HepG2 (cell line): ENCODE data around the gene ARHGAP9. TPM values are rescaled to one million over a fixed set of nuclear protein-coding genes. Genes with fewer than 3 reads are reported as not detected.

Source experiments
- ATAC-seq: fragments of 200-7000 bp; cut with Tn5 transposase; 3 replicates; pipeline ENCODE4 v1.9.1; 2020; ENCODE audit warnings: mild to moderate bottlenecking, moderate library complexity
- BruUV-seq: library from RNA; stranded (reverse); fragments of 400-500 nt; replicated peaks from 2 replicates; lab custom pipeline; 2021; lab: Mats Ljungman, UMichigan
- CTCF ChIA-PET: fragments of 300-600 bp; formaldehyde crosslinking; extraction: SDS; loops from one replicate; lab custom pipeline; 2021; ENCODE audit warnings: low total read pairs, inconsistent platforms, low intra/inter-chr PET ratio; lab: Yijun Ruan, JAX
- POLR2A ChIA-PET: fragments of 350-600 bp; sonication (Branson Sonifier 250); formaldehyde crosslinking; loops from one replicate; lab custom pipeline; 2020; ENCODE audit warnings: antibody characterized with exemption, inconsistent platforms; lab: Yijun Ruan, JAX
- DNase-seq: peaks from one replicate; pipeline ENCODE4 v3.0.0-alpha.2; 2015; ENCODE audit warnings: low spot score
- FAIRE-seq: peaks from 3 replicates; lab custom pipeline; 2011; peaks lifted over from hg19 to GRCh38; lab: Jason Lieb, UNC
- H2AFZ ChIP-seq: one replicate; pipeline ENCODE4 v1.6.1; 2011; ENCODE audit warnings: low read length, inconsistent platforms
- H3K27ac ChIP-seq: fragments of 300-600 bp; 3 replicates; pipeline ENCODE4 v1.8.0; 2011; ENCODE audit warnings: mixed run types, mild to moderate bottlenecking, mixed read lengths, low read length, inconsistent platforms; ENCODE audit not compliant: insufficient read depth; ENCODE audit errors: extremely low read length
- H3K27me3 ChIP-seq, 2 experiments: fragments of 200-600 bp in 1 of 2; 2 replicates in 1 of 2; 3 replicates in 1 of 2; pipeline versions ENCODE4 v1.6.0 to v1.8.0; 2011; ENCODE audit warnings: low read length in 2 of 2, mild to moderate bottlenecking in 2 of 2, moderate library complexity in 2 of 2, inconsistent platforms in 1 of 2; ENCODE audit not compliant: insufficient read depth in 2 of 2, control insufficient read depth in 1 of 2
- H3K36me3 ChIP-seq, 2 experiments: fragments of 200-600 bp in 1 of 2; replicated peaks in 1 of 2; 2 replicates in 1 of 2; 3 replicates in 1 of 2; pipeline versions ENCODE4 v1.5.1 to v1.8.0; 2011; ENCODE audit warnings: low read length in 2 of 2, inconsistent platforms in 1 of 2; ENCODE audit not compliant: insufficient read depth in 2 of 2, control insufficient read depth in 1 of 2
- H3K4me1 ChIP-seq: 2 replicates; pipeline ENCODE4 v1.5.1; 2012; ENCODE audit warnings: low read length, inconsistent platforms; ENCODE audit not compliant: insufficient read depth
- H3K4me2 ChIP-seq: 2 replicates; pipeline ENCODE4 v1.6.0; 2011; ENCODE audit warnings: low read depth, low read length, inconsistent platforms
- H3K4me3 ChIP-seq, 3 experiments: fragments of 200-600 bp in 1 of 3; sonication (generic), shearing (Covaris generic) in 1 of 3; replicated peaks in 1 of 3; 2 replicates each; pipeline ENCODE4 v1.5.1; 2011 to 2016; ENCODE audit warnings: low read length in 3 of 3, inconsistent platforms in 2 of 3, low read depth in 2 of 3, mild to moderate bottlenecking in 2 of 3, control low read depth in 1 of 3, mixed read lengths in 1 of 3; ENCODE audit not compliant: insufficient read depth in 1 of 3
- H3K79me2 ChIP-seq: one replicate; pipeline ENCODE4 v1.6.1; 2011; ENCODE audit warnings: low read length, inconsistent platforms; ENCODE audit not compliant: insufficient read depth
- H3K9ac ChIP-seq: 2 replicates; pipeline ENCODE4 v1.6.0; 2011; ENCODE audit warnings: mild to moderate bottlenecking, low read depth, low read length, inconsistent platforms; ENCODE audit not compliant: insufficient read depth
- H3K9me3 ChIP-seq: 2 replicates; pipeline ENCODE4 v1.5.1; 2012; ENCODE audit warnings: mild to moderate bottlenecking, low read length
- H4K20me1 ChIP-seq: 2 replicates; pipeline ENCODE4 v1.6.0; 2011; ENCODE audit warnings: inconsistent platforms, mild to moderate bottlenecking, low read length, moderate library complexity; ENCODE audit not compliant: insufficient read depth
- ATAD3A ChIP-seq: sonication (generic); formaldehyde crosslinking; IDR thresholded peaks from 2 replicates; pipeline ENCODE4 v1.4.0; 2020; ENCODE audit warnings: missing genetic modification reagents
- GTF3A ChIP-seq: sonication (generic); formaldehyde crosslinking; conservative IDR thresholded peaks from 2 replicates; pipeline ENCODE4 v1.4.0; 2020; ENCODE audit warnings: mild to moderate bottlenecking, missing genetic modification reagents
- ISL2 ChIP-seq: sonication (generic); formaldehyde crosslinking; IDR thresholded peaks from 2 replicates; pipeline ENCODE4 v1.5.0; 2020; ENCODE audit warnings: missing genetic modification reagents
- MTA1 ChIP-seq: sonication (generic); formaldehyde crosslinking; IDR thresholded peaks from 2 replicates; pipeline ENCODE4 v1.4.0; 2020; ENCODE audit warnings: missing genetic modification reagents, mild to moderate bottlenecking, borderline replicate concordance
- REL ChIP-seq: sonication (generic); formaldehyde crosslinking; conservative IDR thresholded peaks from 2 replicates; pipeline ENCODE4 v1.8.0; 2022; ENCODE audit warnings: mild to moderate bottlenecking, missing genetic modification reagents, moderate library complexity
- SNRNP70 ChIP-seq: fragments of 200-400 bp; formaldehyde crosslinking; IDR thresholded peaks from 2 replicates; pipeline ENCODE4 v1.6.1; 2017; ENCODE audit warnings: mild to moderate bottlenecking, low read depth, low read length, moderate library complexity
- SOX6 ChIP-seq, 2 experiments: fragments of 450-650 bp in 1 of 2; sonication (generic) in 1 of 2; formaldehyde crosslinking in 1 of 2; IDR thresholded peaks; 2 replicates each; pipeline versions ENCODE4 v1.4.0 to v1.6.1; 2017 to 2020; ENCODE audit warnings: antibody characterized with exemption in 1 of 2, mild to moderate bottlenecking in 1 of 2, missing genetic modification reagents in 1 of 2
- ZNF619 ChIP-seq: sonication (generic); formaldehyde crosslinking; IDR thresholded peaks from 2 replicates; pipeline ENCODE4 v1.4.0; 2020; ENCODE audit warnings: mild to moderate bottlenecking, missing genetic modification reagents
- ZNF672 ChIP-seq: sonication (generic); formaldehyde crosslinking; IDR thresholded peaks from 2 replicates; pipeline ENCODE4 v1.8.1; 2022; ENCODE audit warnings: missing genetic modification reagents
- WGBS: methylation state at CpG from one replicate; pipeline ENCODE4 v1.1.6; 2017; ENCODE audit warnings: low lambda C conversion rate; 5-methylcytosine and 5-hydroxymethylcytosine counted together
- in situ Hi-C: cut with HindIII; loops from 2 replicates; pipeline ENCODE4 v1.10.0; 2017; ENCODE audit warnings: low pct_unique_long_range_greater_than_20kb; ENCODE audit not compliant: extremely low pct_ligation_motif_present
- intact Hi-C: fragments of 100-400 bp; cut with micrococcal nuclease; formaldehyde crosslinking; loops from one replicate; pipeline ENCODE4 v1.10.0; 2022; ENCODE audit not compliant: unreplicated experiment
- polyA plus RNA-seq, 8 experiments: library from polyadenylated mRNA; depleted of rRNA in 3 of 8; stranded (reverse) in 7 of 8; unstranded in 1 of 8; fragments of >200 nt; fragmentation: Illumina TruSeq in 4 of 8; extraction: Trizol in 4 of 8; gene quantifications; 2 replicates each; pipeline versions ENCODE4 v1.2.1 to v1.2.3, GENCODE V29; 2011 to 2016; ENCODE audit warnings: low read depth in 4 of 8, missing spikeins in 1 of 8, mixed read lengths in 1 of 8; ENCODE audit not compliant: insufficient read depth in 1 of 8
- total RNA-seq, 5 experiments: library from RNA; depleted of rRNA; stranded (reverse); fragments of >200 nt; fragmentation: Illumina TruSeq; extraction: Trizol; gene quantifications; 2 replicates each; pipeline ENCODE4 v1.2.3, GENCODE V29; 2016; ENCODE audit warnings: low read depth in 1 of 5
- TF ChIP-seq, protein P1 (sequence below): sonication (generic); formaldehyde crosslinking; IDR thresholded peaks from 2 replicates; pipeline ENCODE4 v1.5.1; 2020; ENCODE audit warnings: missing genetic modification reagents, mild to moderate bottlenecking, borderline replicate concordance
- TF ChIP-seq, protein P2 (sequence below): fragments of 450-650 bp; IDR thresholded peaks from 2 replicates; pipeline ENCODE4 v1.6.1; 2016
- TF ChIP-seq, protein P3 (sequence below): sonication (generic); formaldehyde crosslinking; IDR thresholded peaks from 2 replicates; pipeline ENCODE4 v1.9.0; 2022; ENCODE audit warnings: missing genetic modification reagents, mild to moderate bottlenecking, borderline replicate concordance
- TF ChIP-seq, protein P4 (sequence below): sonication (generic); formaldehyde crosslinking; IDR thresholded peaks from 2 replicates; pipeline ENCODE4 v1.4.0; 2020; ENCODE audit warnings: low read depth, missing genetic modification reagents

Gene ARHGAP9
- total and polyA plus RNA-seq, 2 of the 13 experiments (the other 11 are each of a cell fraction or from before 2014, with no cell fraction given), result 0.18 to 1.2 TPM

DNA sequence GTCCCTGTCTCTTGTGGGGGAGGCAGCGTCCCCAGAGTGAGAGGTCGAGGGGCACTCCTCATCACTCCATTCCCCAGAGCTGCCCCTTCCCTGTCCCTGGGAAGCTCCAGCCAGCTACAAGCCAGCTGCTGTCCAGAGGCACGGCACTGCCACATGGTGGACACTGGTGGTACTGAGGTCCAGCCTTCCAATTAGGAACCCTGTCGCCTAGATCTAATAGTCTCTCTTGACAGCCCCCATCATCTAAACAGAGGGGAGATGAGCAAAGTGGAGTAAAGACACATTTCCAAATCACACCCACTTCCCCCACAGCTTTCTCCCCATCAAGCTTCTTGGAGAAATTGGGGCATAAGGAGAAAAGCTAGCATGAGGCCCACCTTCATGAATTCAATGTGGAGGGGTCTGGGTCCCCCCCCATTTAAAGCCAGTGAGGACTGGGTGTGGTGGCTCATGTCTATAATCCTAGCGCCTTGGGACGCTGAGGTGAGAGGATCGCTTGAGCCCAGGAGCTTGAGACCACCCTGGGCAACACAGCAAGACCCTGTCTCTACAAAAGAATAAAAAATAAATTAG, 26.6 kb downstream of the ARHGAP9 start:
- Histone ChIP-seq H4K20me1 (no peaks in the 10 kb centered on the region), H3K79me2 (peaks cover 15% of the 10 kb centered on the region), H3K27ac (no peak overlapping the region), H3K36me3 (no peaks in the 10 kb centered on the region), H3K27me3 (no peaks in the 10 kb centered on the region; a peak in 1 of 5 replicates), H3K4me1 (peaks cover 81% of the 10 kb centered on the region), H3K9ac (no peak overlapping the region), H3K4me3 (0 out of 6 replicates have a peak overlapping the region, but pooled peaks of 1 of the 3 experiments have one; percentile 3), H3K4me2 (peak overlapping the region; percentile 80), H3K9me3 (no peaks in the 10 kb centered on the region), H2AFZ (no peak overlapping the region)
- ATAC-seq (peak; percentile 29), FAIRE-seq (peak; percentile 83), DNase-seq (peak; percentile 73)
- BruUV-seq, result no TSS peak
- ChIA-PET CTCF (interaction anchor here (0.8 to 6.1 kb wide), 2 partner anchors 85 to 145 kb away, joined by 4 to 66 read pairs; no protein-coding TSS in a partner anchor), POLR2A (interaction anchor here (0.8 to 6.4 kb wide), 9 partner anchors 11 to 145 kb away, joined by 3 to 99 read pairs (median 7); partner anchors contain the start of genes INHBC and R3HDM2)
- in situ Hi-C loops, result loop anchor here (5.0 kb wide), 1 partner anchor 146 kb away; no protein-coding TSS in a partner anchor
- intact Hi-C loops, result loop anchor here (1.0 to 10.0 kb wide), 5 partner anchors 18 to 698 kb away; partner anchors contain the start of gene PRIM1
- WGBS, result 24% methylated on average over 4 of the region's 7 CpGs
- TF ChIP-seq ZNF672 (CRISPR knock-in tag), result no peak
- TF ChIP-seq, protein P1, sequence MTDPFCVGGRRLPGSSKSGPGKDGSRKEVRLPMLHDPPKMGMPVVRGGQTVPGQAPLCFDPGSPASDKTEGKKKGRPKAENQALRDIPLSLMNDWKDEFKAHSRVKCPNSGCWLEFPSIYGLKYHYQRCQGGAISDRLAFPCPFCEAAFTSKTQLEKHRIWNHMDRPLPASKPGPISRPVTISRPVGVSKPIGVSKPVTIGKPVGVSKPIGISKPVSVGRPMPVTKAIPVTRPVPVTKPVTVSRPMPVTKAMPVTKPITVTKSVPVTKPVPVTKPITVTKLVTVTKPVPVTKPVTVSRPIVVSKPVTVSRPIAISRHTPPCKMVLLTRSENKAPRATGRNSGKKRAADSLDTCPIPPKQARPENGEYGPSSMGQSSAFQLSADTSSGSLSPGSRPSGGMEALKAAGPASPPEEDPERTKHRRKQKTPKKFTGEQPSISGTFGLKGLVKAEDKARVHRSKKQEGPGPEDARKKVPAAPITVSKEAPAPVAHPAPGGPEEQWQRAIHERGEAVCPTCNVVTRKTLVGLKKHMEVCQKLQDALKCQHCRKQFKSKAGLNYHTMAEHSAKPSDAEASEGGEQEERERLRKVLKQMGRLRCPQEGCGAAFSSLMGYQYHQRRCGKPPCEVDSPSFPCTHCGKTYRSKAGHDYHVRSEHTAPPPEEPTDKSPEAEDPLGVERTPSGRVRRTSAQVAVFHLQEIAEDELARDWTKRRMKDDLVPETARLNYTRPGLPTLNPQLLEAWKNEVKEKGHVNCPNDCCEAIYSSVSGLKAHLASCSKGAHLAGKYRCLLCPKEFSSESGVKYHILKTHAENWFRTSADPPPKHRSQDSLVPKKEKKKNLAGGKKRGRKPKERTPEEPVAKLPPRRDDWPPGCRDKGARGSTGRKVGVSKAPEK, result no peak
- no peak for TF ChIP-seq GTF3A
- TF ChIP-seq SOX6 (IDR thresholded peaks at IDR 0.05), result no peak
- 0 out of 2 replicates have a peak, but pooled peaks have one; percentile 46 for TF ChIP-seq SOX6 (CRISPR knock-in tag; IDR thresholded peaks at IDR 0.05)
- TF ChIP-seq ISL2 (CRISPR knock-in tag), result no peak
- no peak for TF ChIP-seq REL
- TF ChIP-seq ZNF619 (CRISPR knock-in tag), result 0 out of 2 replicates have a peak, but pooled peaks have one; percentile 36
- TF ChIP-seq, protein P2, sequence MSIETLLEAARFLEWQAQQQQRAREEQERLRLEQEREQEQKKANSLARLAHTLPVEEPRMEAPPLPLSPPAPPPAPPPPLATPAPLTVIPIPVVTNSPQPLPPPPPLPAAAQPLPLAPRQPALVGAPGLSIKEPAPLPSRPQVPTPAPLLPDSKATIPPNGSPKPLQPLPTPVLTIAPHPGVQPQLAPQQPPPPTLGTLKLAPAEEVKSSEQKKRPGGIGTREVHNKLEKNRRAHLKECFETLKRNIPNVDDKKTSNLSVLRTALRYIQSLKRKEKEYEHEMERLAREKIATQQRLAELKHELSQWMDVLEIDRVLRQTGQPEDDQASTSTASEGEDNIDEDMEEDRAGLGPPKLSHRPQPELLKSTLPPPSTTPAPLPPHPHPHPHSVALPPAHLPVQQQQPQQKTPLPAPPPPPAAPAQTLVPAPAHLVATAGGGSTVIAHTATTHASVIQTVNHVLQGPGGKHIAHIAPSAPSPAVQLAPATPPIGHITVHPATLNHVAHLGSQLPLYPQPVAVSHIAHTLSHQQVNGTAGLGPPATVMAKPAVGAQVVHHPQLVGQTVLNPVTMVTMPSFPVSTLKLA, result no peak
- no peak for TF ChIP-seq MTA1 (CRISPR knock-in tag)
- TF ChIP-seq, protein P3, sequence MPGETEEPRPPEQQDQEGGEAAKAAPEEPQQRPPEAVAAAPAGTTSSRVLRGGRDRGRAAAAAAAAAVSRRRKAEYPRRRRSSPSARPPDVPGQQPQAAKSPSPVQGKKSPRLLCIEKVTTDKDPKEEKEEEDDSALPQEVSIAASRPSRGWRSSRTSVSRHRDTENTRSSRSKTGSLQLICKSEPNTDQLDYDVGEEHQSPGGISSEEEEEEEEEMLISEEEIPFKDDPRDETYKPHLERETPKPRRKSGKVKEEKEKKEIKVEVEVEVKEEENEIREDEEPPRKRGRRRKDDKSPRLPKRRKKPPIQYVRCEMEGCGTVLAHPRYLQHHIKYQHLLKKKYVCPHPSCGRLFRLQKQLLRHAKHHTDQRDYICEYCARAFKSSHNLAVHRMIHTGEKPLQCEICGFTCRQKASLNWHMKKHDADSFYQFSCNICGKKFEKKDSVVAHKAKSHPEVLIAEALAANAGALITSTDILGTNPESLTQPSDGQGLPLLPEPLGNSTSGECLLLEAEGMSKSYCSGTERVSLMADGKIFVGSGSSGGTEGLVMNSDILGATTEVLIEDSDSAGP (CRISPR knock-in tag), result no peak
- TF ChIP-seq, protein P4, sequence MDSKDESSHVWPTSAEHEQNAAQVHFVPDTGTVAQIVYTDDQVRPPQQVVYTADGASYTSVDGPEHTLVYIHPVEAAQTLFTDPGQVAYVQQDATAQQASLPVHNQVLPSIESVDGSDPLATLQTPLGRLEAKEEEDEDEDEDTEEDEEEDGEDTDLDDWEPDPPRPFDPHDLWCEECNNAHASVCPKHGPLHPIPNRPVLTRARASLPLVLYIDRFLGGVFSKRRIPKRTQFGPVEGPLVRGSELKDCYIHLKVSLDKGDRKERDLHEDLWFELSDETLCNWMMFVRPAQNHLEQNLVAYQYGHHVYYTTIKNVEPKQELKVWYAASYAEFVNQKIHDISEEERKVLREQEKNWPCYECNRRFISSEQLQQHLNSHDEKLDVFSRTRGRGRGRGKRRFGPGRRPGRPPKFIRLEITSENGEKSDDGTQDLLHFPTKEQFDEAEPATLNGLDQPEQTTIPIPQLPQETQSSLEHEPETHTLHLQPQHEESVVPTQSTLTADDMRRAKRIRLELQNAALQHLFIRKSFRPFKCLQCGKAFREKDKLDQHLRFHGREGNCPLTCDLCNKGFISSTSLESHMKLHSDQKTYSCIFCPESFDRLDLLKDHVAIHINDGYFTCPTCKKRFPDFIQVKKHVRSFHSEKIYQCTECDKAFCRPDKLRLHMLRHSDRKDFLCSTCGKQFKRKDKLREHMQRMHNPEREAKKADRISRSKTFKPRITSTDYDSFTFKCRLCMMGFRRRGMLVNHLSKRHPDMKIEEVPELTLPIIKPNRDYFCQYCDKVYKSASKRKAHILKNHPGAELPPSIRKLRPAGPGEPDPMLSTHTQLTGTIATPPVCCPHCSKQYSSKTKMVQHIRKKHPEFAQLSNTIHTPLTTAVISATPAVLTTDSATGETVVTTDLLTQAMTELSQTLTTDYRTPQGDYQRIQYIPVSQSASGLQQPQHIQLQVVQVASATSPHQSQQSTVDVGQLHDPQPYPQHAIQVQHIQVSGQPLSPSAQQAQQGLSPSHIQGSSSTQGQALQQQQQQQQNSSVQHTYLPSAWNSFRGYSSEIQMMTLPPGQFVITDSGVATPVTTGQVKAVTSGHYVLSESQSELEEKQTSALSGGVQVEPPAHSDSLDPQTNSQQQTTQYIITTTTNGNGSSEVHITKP (CRISPR knock-in tag), result no peak
- no peak for TF ChIP-seq ATAD3A
- no peak for TF ChIP-seq SNRNP70
